Left forelimb (tissue), 1 donor: ENCODE results near the gene ZNF837.
"Not testable (repeated sequence)": the region's sequence is repeated elsewhere in the genome, so short reads cannot be mapped to it uniquely, and the experiment has no call there.

Source experiments
- DNase-seq: peaks from one replicate; pipeline ENCODE4 v3.0.0-alpha.2; 2018; ENCODE audit warnings: low spot score

Gene ZNF837

GRCh38 chr19:58380662-58381459, at the start of gene ZNF837:
ZNF837 (minus strand) TSS chr19:58381030; CDS start chr19:58369332, 11,698 bp downstream.
- DNase-seq = peak; percentile 97

- DNase-seq = no peak
Observed at GRCh38 chr19:58429745-58430144, 48.9 kb upstream of the ZNF837 start.

- no peak for DNase-seq
Observed at GRCh38 chr19:58428617-58429016, 47.8 kb upstream of the ZNF837 start.

- DNase-seq = no peak
Observed at GRCh38 chr19:58417071-58417470, 36.2 kb upstream of the ZNF837 start.

GRCh38 chr19:58416604-58417003, 35.8 kb upstream of the ZNF837 start:
- DNase-seq = no peak

- no peak for DNase-seq
Observed at GRCh38 chr19:58409010-58409790, 28.4 kb upstream of the ZNF837 start.

GRCh38 chr19:58408152-58409009, 27.6 kb upstream of the ZNF837 start, which contains the start of gene ZNF584:
ZNF584 (plus strand) TSS chr19:58408649; CDS start chr19:58409148, 499 bp downstream.
- peak; percentile 97 for DNase-seq

- DNase-seq = no peak
Observed at GRCh38 chr19:58407658-58408151, 26.9 kb upstream of the ZNF837 start.

GRCh38 chr19:58406818-58407657, 26.2 kb upstream of the ZNF837 start:
- DNase-seq = no peak

GRCh38 chr19:58403920-58404478, 23.2 kb upstream of the ZNF837 start:
- DNase-seq = not testable (repeated sequence)

- DNase-seq = no peak
Observed at GRCh38 chr19:58401840-58402421, 21.1 kb upstream of the ZNF837 start.

GRCh38 chr19:58400916-58401839, 20.3 kb upstream of the ZNF837 start:
- DNase-seq = peak; percentile 99

- no peak for DNase-seq
Observed at GRCh38 chr19:58400316-58400915, 19.6 kb upstream of the ZNF837 start.

GRCh38 chr19:58399903-58400302, 19.1 kb upstream of the ZNF837 start:
- no peak for DNase-seq

GRCh38 chr19:58398545-58398944, 17.7 kb upstream of the ZNF837 start:
- no peak for DNase-seq

- no peak for DNase-seq
Observed at GRCh38 chr19:58398087-58398486, 17.3 kb upstream of the ZNF837 start.

- DNase-seq = no peak
Observed at GRCh38 chr19:58397533-58398037, 16.8 kb upstream of the ZNF837 start.
